Measurements from ENCODE around the gene C8G.
A peak's percentile ranks its signal among the peaks of the same experiment; 100 is the strongest.

C8G gene

GRCh38 chr9:136974817-136975535 lies 29.9 kb downstream of the C8G start:
- DNase-seq (ENCODE audit: low spot score): no peak
- no peak for TF ChIP-seq CTCF (IDR thresholded peaks at IDR 0.05)
- Histone ChIP-seq H3K4me3 (no peak overlapping the region), H3K27ac (peak overlapping the region in 1 of 2 donors; percentile 19)

GRCh38 chr9:136975644-136976043 lies 30.6 kb downstream of the C8G start:
- peak overlapping the region in 1 of 2 donors; percentile 19 for H3K27ac ChIP-seq
- DNase-seq (ENCODE audit: low spot score): no peak
- TF ChIP-seq CTCF (IDR thresholded peaks at IDR 0.05): no peak

GRCh38 chr9:136977223-136977622 lies 32.2 kb downstream of the C8G start, which contains the start of gene PTGDS:
TSS of gene PTGDS (plus strand) at chr9:136977504. CDS start at chr9:136977579, 75 bp downstream.
- Histone ChIP-seq H3K4me3 (peak within 1 kb of the TSS; percentile 68), H3K27ac (peak within 1 kb of the TSS in 1 of 2 donors; percentile 27)
- no peak for DNase-seq (ENCODE audit: low spot score)
- TF ChIP-seq CTCF (IDR thresholded peaks at IDR 0.05): no peak

More at GRCh38 chr9:136975644-136976043, 30.6 kb downstream of the C8G start:
- H3K4me3 ChIP-seq: no peak overlapping the region

GRCh38 chr9:136977649-136978072 lies 32.6 kb downstream of the C8G start:
- peak overlapping the region; percentile 68 for H3K4me3 ChIP-seq
- TF ChIP-seq CTCF (IDR thresholded peaks at IDR 0.05): no peak
- no peak for DNase-seq (ENCODE audit: low spot score)
- peak overlapping the region in 1 of 2 donors; percentile 27 for H3K27ac ChIP-seq

GRCh38 chr9:136978073-136978864 lies 33.2 kb downstream of the C8G start:
- DNase-seq (ENCODE audit: low spot score): no peak
- peak overlapping the region; percentile 68 for H3K4me3 ChIP-seq
- TF ChIP-seq CTCF (IDR thresholded peaks at IDR 0.05): no peak
- peak overlapping the region in 1 of 2 donors; percentile 27 for H3K27ac ChIP-seq

GRCh38 chr9:136978865-136979544 lies 34.0 kb downstream of the C8G start:
- H3K27ac ChIP-seq: peak overlapping the region in 1 of 2 donors; percentile 11
- no peak for TF ChIP-seq CTCF (IDR thresholded peaks at IDR 0.05)
- H3K4me3 ChIP-seq: no peak overlapping the region
- no peak for DNase-seq (ENCODE audit: low spot score)
